Measurements from ENCODE around the gene POU1F1.

GRCh38 chr3:87247430-87247773 lies 29.0 kb downstream of the POU1F1 start:
- TF ChIP-seq CTCF (IDR thresholded peaks at IDR 0.05): no peak
- no peak for TF ChIP-seq POLR2A (IDR thresholded peaks at IDR 0.05)

All from thyroid gland (tissue), 4 donors.